Large intestine (tissue), 3 donors: ENCODE data around the gene GAMT. TPM values are rescaled to one million over a fixed set of nuclear protein-coding genes. Genes with fewer than 3 reads are reported as not detected.
A peak's percentile ranks its signal among the peaks of the same experiment; 100 is the strongest.

Source experiments
- DNase-seq, 2 donors: peaks; one replicate each; pipeline versions ENCODE4 v3.0.0 to v3.0.0-alpha.2; 2013
- H3K27ac ChIP-seq: one replicate; pipeline ENCODE4 v1.5.1; 2013; ENCODE audit warnings: low read length
- H3K27me3 ChIP-seq: 2 replicates; pipeline ENCODE4 v1.6.1; 2013; ENCODE audit warnings: low read length; ENCODE audit not compliant: control insufficient read depth, insufficient read depth
- H3K36me3 ChIP-seq: 2 replicates; pipeline ENCODE4 v1.6.1; 2013; ENCODE audit warnings: low read length; ENCODE audit not compliant: control insufficient read depth, insufficient read depth
- H3K4me1 ChIP-seq: one replicate; pipeline ENCODE4 v1.6.1; 2013; ENCODE audit warnings: low read length; ENCODE audit not compliant: control insufficient read depth, insufficient read depth
- H3K4me3 ChIP-seq: one replicate; pipeline ENCODE4 v1.5.1; 2013; ENCODE audit warnings: low read length
- H3K9me3 ChIP-seq: one replicate; pipeline ENCODE4 v1.6.1; 2013; ENCODE audit warnings: mild to moderate bottlenecking, low read depth, low read length, moderate library complexity; ENCODE audit not compliant: control insufficient read depth
- WGBS: methylation state at CpG from one replicate; pipeline ENCODE4 v1.1.5; 2013; ENCODE audit warnings: low lambda C conversion rate; ENCODE audit not compliant: insufficient coverage; 5-methylcytosine and 5-hydroxymethylcytosine counted together
- polyA plus RNA-seq: library from polyadenylated mRNA; unstranded; fragments of 120-200 nt; gene quantifications from one replicate; pipeline ENCODE4 v1.2.1, GENCODE V29; 2013

Gene GAMT
- polyA plus RNA-seq, 1 donor: 16.0 TPM

GRCh38 chr19:1434040-1434366 is 32.7 kb upstream of the GAMT start:
- Histone ChIP-seq H3K36me3 (peaks cover 60% of the 10 kb centered on the region), H3K9me3 (peaks cover 14% of the 10 kb centered on the region), H3K27me3 (no peaks in the 10 kb centered on the region), H3K4me1 (peaks cover 10% of the 10 kb centered on the region), H3K4me3 (no peak overlapping the region), H3K27ac (no peak overlapping the region)
- WGBS: no CpG with 5 or more reads among the region's 17 CpGs
- no peak for DNase-seq

- peaks cover 10% of the 10 kb centered on the region for H3K4me1 ChIP-seq
- H3K36me3 ChIP-seq: peaks cover 66% of the 10 kb centered on the region
- H3K27ac ChIP-seq: no peak overlapping the region
- H3K27me3 ChIP-seq: no peaks in the 10 kb centered on the region
- DNase-seq: no peak
- no peak overlapping the region for H3K4me3 ChIP-seq
- no CpG with 5 or more reads among the region's 47 CpGs for WGBS
- H3K9me3 ChIP-seq: peaks cover 17% of the 10 kb centered on the region
Measured at GRCh38 chr19:1433119-1434039, 32.0 kb upstream of the GAMT start.

GRCh38 chr19:1432507-1432887 is 31.2 kb upstream of the GAMT start:
- no peak for DNase-seq
- Histone ChIP-seq H3K4me1 (peaks cover 6% of the 10 kb centered on the region), H3K36me3 (peaks cover 75% of the 10 kb centered on the region), H3K4me3 (no peak overlapping the region), H3K27me3 (no peaks in the 10 kb centered on the region), H3K9me3 (peaks cover 17% of the 10 kb centered on the region), H3K27ac (no peak overlapping the region)
- WGBS: no CpG with 5 or more reads among the region's 16 CpGs

- DNase-seq: no peak
Measured at GRCh38 chr19:1431759-1432506, 30.6 kb upstream of the GAMT start.

GRCh38 chr19:1430246-1430645 is 28.9 kb upstream of the GAMT start:
- H3K36me3 ChIP-seq: peaks cover 89% of the 10 kb centered on the region

More at GRCh38 chr19:1431759-1432506, 30.6 kb upstream of the GAMT start:
- peaks cover 6% of the 10 kb centered on the region for H3K4me1 ChIP-seq
- no CpG with 5 or more reads among the region's 24 CpGs for WGBS
- H3K27me3 ChIP-seq: no peaks in the 10 kb centered on the region
- no peak overlapping the region for H3K4me3 ChIP-seq
- no peak overlapping the region for H3K27ac ChIP-seq
- peaks cover 79% of the 10 kb centered on the region for H3K36me3 ChIP-seq
- peaks cover 17% of the 10 kb centered on the region for H3K9me3 ChIP-seq

GRCh38 chr19:1429750-1430149 is 28.4 kb upstream of the GAMT start:
- Histone ChIP-seq H3K4me1 (peaks cover 20% of the 10 kb centered on the region), H3K9me3 (peaks cover 17% of the 10 kb centered on the region), H3K27ac (peak overlapping the region; percentile 16), H3K27me3 (no peaks in the 10 kb centered on the region), H3K36me3 (peaks cover 91% of the 10 kb centered on the region), H3K4me3 (no peak overlapping the region)
- peak in 1 of 2 donors; percentile 65 for DNase-seq
- WGBS: no CpG with 5 or more reads among the region's 14 CpGs

More at GRCh38 chr19:1430246-1430645, 28.9 kb upstream of the GAMT start:
- WGBS: no CpG with 5 or more reads among the region's 14 CpGs
- no peak for DNase-seq
- no peak overlapping the region for H3K27ac ChIP-seq
- peaks cover 15% of the 10 kb centered on the region for H3K4me1 ChIP-seq
- no peaks in the 10 kb centered on the region for H3K27me3 ChIP-seq
- H3K4me3 ChIP-seq: no peak overlapping the region
- peaks cover 17% of the 10 kb centered on the region for H3K9me3 ChIP-seq

- no peak overlapping the region for H3K27ac ChIP-seq
Measured at GRCh38 chr19:1428738-1429391, 27.5 kb upstream of the GAMT start.

GRCh38 chr19:1427221-1427920 is 26.0 kb upstream of the GAMT start:
- no CpG with 5 or more reads among the region's 27 CpGs for WGBS

More at GRCh38 chr19:1428738-1429391, 27.5 kb upstream of the GAMT start:
- no peak for DNase-seq
- Histone ChIP-seq H3K36me3 (peaks cover 88% of the 10 kb centered on the region), H3K9me3 (peaks cover 16% of the 10 kb centered on the region), H3K4me3 (no peak overlapping the region), H3K27me3 (no peaks in the 10 kb centered on the region), H3K4me1 (peaks cover 27% of the 10 kb centered on the region)
- no CpG with 5 or more reads among the region's 41 CpGs for WGBS

GRCh38 chr19:1426736-1427135 is 25.4 kb upstream of the GAMT start:
- H3K36me3 ChIP-seq: peaks cover 87% of the 10 kb centered on the region
- WGBS: no CpG with 5 or more reads among the region's 9 CpGs

More at GRCh38 chr19:1427221-1427920, 26.0 kb upstream of the GAMT start:
- Histone ChIP-seq H3K4me1 (peaks cover 32% of the 10 kb centered on the region), H3K27me3 (no peaks in the 10 kb centered on the region), H3K36me3 (peaks cover 87% of the 10 kb centered on the region), H3K27ac (no peak overlapping the region), H3K4me3 (no peak overlapping the region), H3K9me3 (peaks cover 17% of the 10 kb centered on the region)
- DNase-seq: no peak

GRCh38 chr19:1425902-1426301 is 24.6 kb upstream of the GAMT start:
- Histone ChIP-seq H3K4me3 (no peak overlapping the region), H3K9me3 (peaks cover 23% of the 10 kb centered on the region), H3K36me3 (peaks cover 88% of the 10 kb centered on the region), H3K4me1 (peaks cover 32% of the 10 kb centered on the region), H3K27ac (no peak overlapping the region), H3K27me3 (no peaks in the 10 kb centered on the region)
- no peak for DNase-seq
- WGBS: no CpG with 5 or more reads among the region's 14 CpGs

More at GRCh38 chr19:1426736-1427135, 25.4 kb upstream of the GAMT start:
- Histone ChIP-seq H3K9me3 (peaks cover 19% of the 10 kb centered on the region), H3K27ac (no peak overlapping the region), H3K4me3 (no peak overlapping the region), H3K4me1 (peaks cover 32% of the 10 kb centered on the region), H3K27me3 (no peaks in the 10 kb centered on the region)
- no peak for DNase-seq
